GM12873 (cell line): ENCODE results near the gene WBP1L.

Experiments used
- TF ChIP-seq, protein P1 (sequence below): IDR thresholded peaks from 2 replicates; pipeline ENCODE4 v1.5.1; 2012; ENCODE audit warnings: low read depth, mild to moderate bottlenecking, moderate library complexity, low read length, control low read depth; ENCODE audit not compliant: insufficient read depth; ENCODE audit errors: missing control alignments

The WBP1L gene

DNA sequence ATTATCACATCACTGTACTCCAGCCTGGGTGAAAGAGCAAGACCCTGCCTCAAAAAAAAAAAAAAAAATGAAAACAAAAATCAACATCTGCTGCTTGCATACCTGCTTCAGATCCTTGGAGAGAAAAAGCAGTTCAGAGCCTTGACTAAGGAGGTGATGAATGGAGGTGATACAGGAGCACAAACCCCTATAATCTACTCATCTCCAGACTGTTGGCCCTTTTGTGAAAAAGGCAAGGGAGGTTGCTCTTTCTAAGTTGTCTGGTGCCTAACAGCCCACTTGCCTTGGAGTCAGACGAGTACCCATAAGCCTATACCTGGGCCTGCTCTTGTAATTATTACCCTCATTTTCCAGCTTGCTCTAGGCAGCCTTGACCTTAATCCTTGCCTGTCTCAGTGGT is 27.9 kb upstream of the WBP1L start:
- TF ChIP-seq, protein P1, sequence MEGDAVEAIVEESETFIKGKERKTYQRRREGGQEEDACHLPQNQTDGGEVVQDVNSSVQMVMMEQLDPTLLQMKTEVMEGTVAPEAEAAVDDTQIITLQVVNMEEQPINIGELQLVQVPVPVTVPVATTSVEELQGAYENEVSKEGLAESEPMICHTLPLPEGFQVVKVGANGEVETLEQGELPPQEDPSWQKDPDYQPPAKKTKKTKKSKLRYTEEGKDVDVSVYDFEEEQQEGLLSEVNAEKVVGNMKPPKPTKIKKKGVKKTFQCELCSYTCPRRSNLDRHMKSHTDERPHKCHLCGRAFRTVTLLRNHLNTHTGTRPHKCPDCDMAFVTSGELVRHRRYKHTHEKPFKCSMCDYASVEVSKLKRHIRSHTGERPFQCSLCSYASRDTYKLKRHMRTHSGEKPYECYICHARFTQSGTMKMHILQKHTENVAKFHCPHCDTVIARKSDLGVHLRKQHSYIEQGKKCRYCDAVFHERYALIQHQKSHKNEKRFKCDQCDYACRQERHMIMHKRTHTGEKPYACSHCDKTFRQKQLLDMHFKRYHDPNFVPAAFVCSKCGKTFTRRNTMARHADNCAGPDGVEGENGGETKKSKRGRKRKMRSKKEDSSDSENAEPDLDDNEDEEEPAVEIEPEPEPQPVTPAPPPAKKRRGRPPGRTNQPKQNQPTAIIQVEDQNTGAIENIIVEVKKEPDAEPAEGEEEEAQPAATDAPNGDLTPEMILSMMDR: no peak

DNA sequence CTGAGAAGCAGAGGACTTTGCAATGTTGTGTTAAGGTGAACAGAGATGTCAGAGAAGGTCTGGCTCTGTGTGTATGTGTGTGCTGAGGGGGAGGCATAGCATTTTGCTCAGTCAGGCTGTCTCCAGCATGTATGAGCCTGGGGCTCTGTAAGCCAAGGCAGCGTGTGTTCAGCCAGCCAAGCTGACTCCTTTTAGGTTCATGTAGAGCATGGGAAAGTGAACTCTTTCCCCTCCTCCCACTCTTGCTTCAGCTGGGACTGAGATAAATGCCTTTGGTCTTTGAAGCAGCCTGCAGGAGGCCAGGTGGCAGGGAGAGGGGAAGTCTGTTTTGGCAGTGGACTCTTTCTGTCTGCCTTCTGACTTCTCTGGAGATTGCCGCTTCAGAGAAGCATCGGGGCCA is 25.5 kb upstream of the WBP1L start:
- TF ChIP-seq, protein P1: peak; percentile 2

DNA sequence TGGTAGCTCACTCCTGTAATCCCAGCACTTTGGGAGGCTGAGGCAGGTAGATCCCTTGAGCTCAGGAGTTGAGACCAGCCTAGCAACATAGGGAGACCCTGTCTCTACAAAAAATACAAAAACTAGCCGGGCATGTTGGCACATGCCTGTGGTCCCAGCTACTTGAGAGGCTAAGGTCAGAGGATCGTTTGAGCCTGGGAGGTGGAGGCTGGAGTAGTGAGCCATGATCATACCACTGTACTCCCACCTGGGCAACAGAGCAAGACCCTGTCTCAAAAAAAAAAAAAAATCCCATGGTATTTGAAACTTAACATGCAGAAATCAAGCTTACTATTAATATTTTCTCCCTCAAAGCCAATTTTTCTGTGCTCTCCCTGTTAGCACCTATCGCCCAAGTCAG is 23.4 kb upstream of the WBP1L start:
- TF ChIP-seq, protein P1: no peak

DNA sequence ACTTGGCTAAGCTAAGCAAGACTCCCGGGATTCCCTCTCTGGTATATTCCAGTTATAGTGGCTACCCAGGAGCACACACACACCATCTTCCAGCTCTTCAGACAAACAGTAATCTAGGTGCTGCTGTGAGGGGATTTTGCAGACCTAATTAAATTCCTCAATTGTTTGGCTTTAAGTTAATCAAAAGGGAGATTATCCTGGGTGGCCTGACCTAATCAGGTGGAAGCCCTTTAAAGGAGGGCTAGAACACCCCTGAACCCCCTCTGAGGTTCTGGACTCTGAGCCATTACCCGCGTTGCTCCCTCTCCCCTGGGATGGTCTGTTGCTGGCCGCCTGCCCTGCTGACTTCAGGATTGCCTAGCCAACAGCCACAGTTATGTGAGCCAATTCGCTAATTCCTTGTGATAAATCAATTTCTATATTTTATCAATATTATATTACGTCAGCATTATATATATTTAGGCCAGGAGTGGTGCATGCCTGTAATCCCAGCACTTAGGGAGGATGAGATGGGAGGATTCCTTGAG is 22.9 kb upstream of the WBP1L start:
- TF ChIP-seq, protein P1: no peak

DNA sequence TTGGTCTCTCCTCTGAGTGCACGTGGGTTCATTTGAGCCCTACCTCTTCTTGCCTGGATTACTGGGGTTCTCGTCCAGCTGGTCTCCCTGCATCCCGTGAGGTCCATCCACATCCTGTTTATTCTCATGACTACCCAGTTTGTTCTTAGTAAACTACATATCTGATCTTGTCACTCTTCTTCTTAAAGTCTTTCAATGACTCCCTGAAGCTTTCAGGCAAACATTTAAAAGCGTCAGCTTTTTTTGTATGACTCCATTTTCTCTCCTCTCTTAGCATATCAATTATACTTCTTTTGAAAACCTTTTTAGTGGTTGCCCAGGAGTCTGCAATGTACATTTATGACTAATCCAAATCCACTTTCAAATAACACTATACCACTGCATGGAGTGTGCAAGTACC is 21.8 kb upstream of the WBP1L start:
- TF ChIP-seq, protein P1: no peak

DNA sequence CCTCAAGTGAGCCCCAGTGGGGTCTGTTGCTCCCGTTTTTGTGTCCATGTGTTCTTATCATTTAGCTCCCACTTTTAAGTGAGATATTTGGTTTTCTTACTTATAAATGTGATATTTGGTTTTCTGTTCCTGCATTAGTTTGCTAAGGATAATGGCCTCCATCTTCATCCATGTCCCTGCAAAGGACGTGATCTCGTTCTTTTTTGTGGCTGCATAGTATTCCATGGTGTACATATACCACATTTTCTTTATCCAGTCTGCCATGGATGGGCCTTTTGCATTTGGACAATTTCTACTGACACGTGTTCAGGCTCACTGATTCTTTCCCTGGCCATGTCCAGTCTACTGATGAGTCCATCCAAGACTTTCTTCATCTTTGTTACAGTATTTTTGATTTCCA is 19.8 kb upstream of the WBP1L start:
- TF ChIP-seq, protein P1: no peak

DNA sequence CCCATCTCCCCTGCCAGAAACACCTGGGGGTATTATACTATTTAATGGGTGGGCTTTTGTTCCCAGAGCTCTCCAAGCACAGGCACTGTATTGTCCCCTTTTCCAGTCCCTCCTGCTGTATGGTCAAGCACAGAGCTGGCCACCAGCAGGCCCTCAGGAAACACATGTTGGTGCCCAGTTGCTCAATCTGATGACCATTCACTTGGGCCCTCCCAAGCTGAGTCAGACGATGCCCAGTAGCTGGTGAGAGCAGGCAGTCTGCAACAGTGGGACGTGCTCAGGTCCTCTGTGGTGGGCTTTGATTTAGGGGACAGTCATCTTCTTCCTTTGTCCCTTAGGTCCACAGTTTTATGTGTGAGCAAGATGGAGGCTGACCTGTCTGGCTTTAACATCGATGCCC is 17.5 kb upstream of the WBP1L start:
- TF ChIP-seq, protein P1: no peak
